CD4-positive, alpha-beta T cell treated with Interleukin-6 for 4 hours (primary cell): ENCODE data around the gene CDC6.

Experiments used
- DNase-seq: peaks from one replicate; pipeline ENCODE4 v3.0.0-alpha.2; 2020; ENCODE audit warnings: mixed read lengths

CDC6 gene

DNA sequence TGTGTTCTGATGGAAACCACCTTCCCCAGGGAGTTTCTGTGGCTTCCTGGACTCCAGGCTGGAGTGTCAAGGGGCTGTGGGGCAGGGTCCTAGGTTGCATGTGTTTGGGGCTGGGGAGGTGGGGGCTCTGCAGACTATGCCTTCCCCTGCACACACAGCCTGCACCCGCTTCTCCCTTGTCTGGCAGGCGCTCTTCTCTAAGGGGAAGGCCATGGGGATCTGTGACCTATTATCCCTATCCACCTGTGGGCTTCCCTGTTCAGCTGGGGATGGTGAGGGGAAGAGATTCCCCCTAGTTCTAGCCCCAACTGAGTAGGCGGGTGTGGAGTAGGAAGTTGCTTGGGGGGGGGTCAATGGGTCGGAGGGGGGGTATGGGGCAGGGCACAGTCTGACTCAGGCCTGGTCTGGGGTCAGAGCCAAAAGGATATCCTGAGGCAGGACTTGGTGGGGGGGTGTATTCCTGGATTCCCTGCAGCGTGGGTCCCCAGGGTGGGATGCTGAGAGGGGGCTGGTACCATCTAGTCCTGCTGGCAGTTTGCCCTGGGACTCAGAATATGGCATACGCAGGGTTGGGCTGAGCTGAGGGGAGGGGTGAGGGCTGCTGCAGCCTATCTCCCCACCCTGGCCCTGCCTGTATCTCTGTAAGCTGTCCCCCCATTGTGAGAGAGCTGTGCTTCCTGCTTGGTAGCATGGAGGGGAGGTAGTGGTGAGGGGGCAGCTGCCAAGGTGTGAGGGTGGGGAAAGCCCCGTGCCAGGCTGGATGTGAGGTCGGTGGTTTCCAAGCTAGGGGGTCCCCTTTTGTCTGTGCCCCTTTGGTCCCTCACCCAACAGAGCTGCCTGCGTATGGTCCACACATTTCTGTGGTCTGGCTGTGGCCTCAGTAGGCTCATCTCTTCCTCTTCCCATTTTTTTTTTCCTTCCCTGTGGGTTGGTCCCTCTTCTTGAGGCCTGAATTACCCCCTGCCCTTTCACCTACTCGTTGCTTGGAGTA lies 36.0 kb downstream of the CDC6 start:
- peak; percentile 56 for DNase-seq

DNA sequence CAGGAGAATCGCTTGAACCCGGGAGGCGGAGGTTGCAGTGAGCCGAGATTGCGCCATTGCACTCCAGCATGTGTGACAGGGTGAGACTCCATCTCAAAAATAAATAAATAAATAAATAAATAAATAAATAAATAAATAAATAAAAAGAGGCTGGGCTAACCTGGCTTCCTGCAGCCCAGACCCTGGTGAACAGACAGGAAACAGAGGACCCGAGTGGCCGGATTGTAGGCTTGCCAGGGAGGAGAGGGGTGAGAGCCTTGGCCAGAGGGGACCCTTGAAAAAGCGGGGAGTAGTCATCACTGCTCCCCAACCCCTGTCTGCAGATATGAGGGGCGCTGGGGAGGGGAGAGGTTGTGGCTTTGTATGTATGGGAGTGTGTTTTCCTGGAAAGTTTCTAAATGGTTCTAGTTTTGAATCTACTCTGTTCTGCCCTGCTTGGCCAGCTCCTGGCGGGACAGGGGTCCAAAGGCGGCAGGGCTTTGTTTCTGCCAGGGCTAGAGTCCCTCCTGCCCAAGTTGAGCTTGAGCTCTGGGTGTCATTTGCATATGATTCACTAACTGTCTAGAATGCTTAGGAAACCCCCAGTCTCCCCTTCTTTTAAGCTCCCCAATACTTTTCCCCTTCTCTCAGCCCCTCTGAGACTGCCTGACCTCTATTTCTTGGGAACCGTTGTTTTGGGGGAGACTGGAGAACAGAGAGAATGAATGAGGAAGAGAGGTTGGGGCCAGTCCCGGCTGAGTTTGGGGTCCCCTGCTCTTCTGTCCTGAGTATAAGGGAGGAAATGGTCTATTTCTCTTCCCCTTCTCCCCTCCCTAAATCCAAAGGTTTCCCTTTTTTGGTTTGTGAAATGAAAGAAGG lies 37.7 kb downstream of the CDC6 start:
- peak; percentile 30 for DNase-seq

DNA sequence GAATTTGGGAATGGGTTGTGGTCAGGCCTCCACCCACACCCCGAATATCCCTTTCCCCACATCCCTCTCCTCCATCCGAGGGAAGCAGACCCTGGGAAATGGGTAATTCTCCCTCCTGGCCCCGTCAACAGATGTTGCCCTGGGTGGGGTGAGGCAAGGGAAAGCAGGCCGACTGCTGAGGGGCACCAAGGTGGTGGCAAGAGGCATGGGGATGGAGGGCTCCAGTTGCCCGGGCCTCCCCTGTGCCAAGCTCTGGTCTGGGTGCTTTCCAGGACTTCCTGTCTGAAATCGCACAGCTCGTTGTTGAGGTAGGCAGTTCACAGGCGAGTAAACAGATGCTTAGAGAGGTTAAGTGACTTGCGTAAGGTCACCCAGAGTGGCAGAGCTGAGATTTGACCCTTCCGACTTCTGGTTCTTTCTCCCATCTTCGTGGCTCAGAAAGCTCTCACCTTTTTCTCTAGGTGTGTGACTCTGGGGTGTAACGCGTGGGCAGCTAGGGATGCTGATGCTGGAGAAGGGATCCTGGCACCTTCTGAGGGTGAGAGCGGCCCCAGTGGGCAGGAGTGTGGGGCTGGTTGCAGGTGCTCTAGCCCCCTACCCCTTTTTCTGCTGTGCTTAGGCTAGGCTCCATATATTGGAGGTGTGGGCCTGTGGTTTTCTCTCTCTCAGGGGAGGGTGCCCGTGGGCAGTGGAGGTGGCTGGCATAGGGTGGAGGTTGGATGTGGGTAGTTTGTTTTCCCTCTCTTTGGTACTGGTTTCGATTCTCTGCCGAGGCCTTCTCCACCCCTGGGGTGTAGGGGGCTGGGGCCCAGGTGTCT lies 38.5 kb downstream of the CDC6 start:
- peak; percentile 67 for DNase-seq

DNA sequence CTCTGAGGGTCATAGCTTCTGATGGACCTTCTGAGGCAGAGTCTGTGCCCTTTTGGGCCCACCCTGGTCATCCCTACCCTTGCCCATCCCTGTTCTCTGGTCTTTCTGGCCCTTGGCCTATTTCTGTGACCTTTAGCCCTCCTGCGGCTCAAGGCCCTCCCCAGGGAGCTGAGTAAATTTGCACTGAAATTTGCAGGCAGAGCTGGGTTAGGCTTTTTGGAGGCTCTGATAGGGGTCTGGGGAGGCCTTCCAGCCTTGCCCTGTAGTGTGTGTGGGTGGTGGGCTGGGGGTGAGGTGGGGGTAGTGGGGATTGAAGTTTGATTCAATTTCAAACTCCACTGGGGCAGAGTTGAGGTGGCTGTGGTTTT lies 39.1 kb downstream of the CDC6 start:
- no peak for DNase-seq

DNA sequence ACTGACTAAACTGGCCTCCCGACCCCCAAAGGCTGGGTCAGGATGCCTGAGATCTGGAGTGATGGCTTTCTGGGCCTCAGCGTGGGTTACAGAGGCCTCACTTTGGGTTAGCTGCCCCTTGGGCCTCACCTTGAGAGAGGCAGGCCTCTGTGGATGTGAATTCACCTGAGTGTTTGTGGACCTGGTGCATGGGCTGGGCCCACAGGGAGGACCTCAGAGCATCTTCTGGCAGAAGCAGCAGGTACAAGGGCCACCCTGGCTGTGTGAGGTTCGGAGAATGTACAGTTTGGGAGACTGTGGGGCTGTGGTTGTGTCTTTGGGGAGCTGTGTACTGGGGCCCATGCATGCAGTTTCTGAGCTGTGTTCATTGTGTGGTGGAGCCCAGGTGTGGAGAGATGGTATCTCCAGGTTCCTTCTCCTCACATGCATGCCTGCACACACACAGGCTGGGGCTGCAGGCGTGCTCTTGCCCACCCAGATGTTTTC lies 39.6 kb downstream of the CDC6 start:
- DNase-seq: no peak

DNA sequence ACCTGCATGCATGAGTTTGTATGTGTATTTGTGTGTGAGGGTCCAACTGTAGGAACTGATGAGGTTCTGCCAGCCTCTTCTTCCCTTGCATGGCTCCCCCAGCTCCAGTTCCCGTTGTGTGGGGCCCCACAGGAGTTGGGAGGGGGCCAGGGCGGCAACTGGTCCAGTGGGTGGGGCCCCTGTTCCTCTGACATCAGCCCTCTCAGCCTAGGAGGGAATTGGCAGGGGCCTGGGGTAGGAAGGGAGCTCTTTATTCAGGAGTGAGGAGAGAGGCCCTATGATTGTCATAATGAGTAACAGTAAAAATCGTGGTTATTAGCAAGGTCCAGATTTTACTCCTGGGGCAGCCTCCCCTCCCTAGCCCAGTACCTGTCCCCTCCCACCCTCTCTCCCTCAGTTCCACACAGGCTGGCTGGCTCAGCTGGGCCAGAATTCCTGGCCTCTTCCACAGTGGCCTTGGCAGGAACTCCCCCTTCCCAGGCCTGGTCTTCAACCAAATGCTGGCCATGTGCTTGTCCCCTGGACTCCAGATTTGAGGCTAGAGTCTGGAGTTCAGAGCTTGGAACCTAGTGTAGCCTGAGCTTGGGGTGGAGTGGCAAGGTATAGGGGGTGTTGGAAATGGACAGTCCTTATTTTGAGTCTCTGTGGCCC lies 40.2 kb downstream of the CDC6 start:
- DNase-seq: no peak

DNA sequence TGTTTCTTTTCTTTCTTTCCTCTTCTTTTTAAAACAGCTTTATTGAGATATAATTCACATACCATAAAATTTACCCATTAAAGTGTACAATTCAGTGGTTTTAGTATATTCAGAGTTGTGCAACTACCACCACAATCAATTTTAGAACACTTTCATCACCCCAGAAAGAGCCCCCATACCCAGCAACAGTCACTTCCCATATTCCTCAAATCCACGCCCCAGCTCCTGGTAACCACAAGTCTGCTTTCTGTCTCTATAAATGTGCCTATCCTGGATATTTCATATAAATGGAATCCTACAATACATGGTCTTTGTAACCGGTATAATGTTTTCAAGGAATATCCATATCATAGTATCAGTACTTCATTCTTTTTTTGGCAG lies 40.7 kb downstream of the CDC6 start:
- DNase-seq: no peak

DNA sequence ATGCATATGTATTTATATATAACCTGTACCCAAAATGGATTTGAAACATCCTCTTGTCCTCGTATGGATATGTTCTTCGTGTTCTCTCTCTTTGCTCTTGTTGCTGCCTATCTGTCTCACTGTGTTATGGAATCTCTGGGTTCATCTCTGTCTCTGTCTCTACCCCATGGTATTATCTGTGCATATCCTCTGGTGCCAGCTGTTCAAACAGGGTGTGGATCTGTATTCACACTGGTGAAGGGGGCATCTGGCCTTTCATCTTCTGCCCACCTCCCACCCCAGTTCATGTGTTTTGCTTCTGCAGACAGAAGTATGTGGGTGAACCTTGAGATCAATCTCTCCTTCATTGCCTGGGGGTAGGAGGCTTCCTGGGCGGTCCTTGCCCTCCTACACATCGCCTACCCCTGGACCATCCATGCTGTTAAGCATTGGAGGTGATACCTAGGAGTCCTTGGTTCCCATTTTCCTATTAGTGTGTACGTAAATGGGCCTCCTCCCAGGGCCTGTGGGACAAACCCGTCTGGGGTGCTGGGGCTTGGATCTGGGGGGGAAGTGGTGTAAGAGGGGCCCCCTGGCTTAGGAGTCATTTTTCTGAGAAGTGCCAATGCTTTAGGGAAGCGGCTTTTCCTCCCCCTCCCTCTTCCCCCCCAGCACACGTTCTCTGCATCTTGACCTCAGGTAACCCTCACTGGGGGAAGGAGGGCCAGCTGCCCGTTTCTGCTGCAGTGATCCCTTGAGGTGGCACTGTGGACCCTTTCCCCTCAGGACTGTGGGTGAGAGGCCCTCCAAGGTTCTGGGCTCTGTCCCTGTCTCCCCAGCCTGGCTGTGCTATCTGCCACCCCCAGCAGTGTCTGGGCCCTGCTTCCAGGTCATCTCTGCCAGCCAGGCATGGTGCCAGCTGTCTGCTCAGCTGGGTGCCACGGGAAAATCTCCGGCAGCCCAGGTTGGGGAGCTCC lies 42.4 kb downstream of the CDC6 start:
- peak; percentile 32 for DNase-seq

DNA sequence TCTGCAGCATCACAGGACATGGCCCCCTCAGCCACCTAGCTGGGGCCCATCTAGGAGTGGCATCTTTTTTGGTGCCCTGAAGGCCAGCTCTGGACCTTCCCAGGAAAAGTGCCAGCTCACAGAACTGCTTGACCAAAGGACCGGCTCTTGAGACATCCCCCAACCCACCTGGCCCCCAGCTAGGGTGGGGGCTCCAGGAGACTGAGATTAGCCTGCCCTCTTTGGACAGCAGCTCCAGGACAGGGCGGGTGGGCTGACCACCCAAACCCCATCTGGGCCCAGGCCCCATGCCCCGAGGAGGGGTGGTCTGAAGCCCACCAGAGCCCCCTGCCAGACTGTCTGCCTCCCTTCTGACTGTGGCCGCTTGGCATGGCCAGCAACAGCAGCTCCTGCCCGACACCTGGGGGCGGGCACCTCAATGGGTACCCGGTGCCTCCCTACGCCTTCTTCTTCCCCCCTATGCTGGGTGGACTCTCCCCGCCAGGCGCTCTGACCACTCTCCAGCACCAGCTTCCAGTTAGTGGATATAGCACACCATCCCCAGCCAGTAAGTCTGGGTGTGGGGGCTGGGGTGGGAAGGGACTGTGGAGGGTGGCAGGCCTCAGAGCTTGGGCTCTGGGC lies 43.3 kb downstream of the CDC6 start:
- DNase-seq: no peak

DNA sequence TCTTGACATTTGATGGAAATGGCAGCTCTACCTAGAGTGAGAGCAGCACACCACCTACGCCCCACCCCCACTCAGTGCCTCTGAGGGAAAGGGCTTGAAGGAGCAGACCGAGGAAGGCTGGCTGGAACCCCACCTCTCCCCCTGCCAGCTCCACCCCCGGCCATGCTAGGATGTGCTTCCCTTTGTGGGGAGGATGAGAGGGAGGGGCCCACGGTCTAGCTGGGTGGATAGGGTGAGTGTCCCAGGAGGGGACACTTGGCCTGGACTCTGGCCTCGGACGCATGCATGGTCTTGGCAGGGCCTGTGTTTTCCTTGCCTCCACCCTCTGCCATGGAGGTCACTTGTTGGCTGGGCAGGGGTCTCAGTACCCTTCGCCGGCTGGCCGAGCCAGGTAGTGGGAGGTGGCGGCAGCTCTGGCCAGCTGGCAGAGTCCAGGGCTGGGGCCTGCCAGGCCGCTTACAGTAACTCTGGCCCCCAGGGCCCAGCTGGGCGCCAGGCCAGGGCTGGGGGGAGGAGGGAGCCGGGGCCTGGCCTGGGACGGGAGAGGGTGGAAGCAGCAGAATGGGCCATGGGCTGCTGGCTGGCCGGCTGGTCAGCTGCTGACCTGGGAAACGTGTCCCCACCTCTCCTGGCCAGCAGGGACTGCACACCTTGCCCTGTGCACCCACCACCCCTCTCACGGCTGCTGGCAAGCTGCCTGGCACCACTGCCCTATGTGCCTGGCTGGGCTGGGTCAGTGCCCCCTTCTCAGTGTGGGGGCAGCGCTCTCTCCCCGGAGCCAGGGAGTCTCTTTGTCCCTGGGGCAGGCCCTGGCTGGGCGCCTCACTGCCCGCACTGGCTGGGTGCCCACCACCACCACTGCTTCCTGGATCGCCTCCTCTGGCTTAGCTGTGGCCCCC lies 44.3 kb downstream of the CDC6 start:
- DNase-seq: peak; percentile 31

DNA sequence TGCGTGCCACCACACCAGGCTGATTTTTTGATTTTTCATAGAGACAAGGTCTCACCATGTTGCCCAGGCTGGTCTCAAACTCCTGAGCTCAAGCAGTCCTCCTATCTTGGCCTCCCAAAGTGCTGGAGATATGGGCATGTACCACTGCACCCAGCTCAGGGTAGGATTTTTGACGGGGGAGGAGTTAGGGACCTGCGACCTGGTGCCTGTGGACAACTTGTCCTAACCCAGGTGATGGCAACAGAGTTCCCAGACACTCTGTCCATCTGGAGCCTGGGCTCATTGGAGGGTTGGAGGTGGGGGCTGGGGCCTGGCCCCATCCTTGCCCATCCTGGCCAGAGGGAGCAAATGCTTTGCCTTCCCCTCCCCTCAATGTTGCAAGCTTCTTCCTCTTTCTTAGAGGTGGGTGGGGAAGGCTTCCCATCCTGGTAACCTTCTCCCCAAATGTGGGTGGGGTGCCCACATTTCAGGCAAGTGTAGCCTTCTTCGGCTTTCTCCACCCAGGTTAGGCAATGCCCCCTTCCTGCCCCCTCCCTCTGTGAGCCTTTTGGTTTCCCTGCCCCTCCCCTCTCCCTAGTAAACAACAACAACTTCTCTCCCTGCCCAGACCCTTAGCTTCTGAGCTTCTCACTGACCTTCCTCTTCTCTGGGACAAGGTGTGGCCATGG lies 46.2 kb downstream of the CDC6 start:
- no peak for DNase-seq

DNA sequence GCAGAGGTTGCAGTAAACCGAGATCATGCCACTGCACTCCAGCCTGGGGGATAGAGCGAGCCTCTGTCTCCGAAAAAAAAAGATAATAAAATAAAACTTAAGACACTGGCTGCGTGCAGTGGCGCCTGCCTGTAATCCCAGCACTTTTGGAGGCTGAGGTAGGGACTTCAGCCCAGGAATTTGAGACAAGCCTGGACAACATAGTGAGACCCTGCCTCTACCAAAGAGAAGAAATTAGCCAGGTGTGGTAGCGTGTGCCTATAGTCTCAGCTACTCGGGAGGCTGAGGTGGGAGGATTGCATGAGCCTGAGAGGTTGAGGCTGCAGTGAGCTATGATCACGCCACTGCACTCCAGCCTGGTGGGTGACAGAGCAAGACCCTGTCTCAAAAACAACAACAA lies 47.9 kb downstream of the CDC6 start:
- no peak for DNase-seq

DNA sequence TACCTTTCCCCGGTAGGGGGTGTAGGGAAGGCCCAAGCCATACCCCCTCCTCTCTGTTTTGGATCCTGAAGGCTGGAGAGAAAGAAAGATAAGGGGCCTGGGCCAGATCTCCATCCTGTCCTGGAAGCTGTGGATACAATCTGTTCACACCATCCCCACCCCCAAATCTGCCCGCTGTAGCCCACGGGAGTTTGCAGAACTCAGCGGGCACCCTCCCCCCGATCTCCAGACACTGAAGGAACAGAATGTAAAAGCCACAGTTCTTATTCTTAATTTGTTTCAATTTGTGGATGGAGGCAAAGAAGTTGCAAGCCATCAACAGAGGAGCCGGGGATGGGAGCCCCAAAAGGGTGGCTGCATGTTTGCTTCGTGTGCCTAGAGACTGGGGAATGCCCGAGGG lies 49.7 kb downstream of the CDC6 start:
- DNase-seq: no peak

DNA sequence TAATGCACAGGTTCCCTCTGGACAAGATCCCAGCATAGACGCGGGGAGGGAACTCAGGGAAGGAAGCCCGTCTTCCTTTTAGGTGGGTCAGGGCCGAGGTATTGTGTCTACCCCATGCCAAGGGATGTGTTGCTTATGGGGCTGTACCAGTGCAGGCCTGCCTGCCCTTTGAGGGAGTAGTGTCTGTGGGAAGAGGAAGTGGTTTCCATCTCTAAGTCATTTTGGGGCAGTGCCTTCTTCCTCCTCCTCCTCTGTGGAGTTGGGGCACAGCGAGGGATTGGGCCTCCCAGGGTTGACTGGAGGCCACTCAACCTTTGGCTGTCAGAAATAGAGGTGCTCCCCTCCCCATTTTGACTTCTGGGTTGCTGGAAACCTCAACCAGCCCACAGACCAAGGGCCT lies 50.4 kb downstream of the CDC6 start:
- peak; percentile 36 for DNase-seq

DNA sequence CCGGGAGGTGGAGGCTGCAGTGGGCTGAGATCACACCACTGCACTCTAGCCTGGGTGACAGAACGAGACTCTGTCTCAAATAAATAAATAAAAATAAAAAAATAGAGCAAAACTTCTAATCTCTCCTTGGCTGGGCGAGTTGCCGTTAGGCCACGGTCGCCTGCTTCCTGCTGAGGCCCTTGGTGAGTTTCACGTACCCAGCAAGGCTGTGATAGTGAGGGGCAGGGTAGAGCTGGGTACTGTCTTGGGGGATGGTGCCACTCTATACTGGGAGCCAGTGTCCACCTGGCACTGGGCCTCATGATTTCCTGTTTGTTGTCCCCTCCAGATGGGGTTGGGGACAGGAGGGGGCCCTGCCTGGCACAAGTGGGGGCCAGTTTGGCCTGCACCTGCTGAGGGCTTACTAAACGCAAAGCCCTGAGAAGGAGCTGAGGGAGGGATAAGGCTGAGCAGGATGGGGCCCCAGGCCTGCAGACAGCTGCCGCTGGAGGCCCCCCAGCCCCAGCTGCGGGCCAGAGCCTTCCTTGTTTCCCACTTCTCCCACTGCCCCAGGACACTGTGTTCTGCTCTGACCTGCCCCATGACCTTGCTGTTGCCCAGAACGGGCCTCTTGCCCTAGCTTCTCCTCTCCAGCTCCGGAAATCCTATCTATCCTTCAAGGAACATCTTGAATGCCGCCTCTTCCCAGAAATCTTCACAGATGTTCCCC lies 51.4 kb downstream of the CDC6 start:
- DNase-seq: no peak

DNA sequence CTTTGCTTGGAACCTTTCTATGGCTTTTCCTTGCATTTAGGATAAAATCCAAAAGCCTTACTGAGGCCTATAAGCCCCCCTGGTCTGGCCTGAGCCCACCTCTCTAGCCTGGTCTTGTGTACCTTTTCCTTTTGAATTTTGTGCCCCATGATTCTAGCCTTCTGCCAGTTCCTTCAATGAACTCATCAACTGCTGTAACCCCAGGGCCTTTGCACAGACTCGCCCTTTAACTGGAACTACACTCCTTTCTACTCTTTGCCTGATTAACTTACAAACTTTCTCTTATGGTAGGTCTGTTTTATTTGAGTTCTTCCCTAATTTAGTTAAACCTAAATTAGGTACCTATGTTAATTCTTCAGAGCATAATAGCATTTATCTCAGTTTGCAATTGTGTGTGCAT lies 52.6 kb downstream of the CDC6 start:
- no peak for DNase-seq

DNA sequence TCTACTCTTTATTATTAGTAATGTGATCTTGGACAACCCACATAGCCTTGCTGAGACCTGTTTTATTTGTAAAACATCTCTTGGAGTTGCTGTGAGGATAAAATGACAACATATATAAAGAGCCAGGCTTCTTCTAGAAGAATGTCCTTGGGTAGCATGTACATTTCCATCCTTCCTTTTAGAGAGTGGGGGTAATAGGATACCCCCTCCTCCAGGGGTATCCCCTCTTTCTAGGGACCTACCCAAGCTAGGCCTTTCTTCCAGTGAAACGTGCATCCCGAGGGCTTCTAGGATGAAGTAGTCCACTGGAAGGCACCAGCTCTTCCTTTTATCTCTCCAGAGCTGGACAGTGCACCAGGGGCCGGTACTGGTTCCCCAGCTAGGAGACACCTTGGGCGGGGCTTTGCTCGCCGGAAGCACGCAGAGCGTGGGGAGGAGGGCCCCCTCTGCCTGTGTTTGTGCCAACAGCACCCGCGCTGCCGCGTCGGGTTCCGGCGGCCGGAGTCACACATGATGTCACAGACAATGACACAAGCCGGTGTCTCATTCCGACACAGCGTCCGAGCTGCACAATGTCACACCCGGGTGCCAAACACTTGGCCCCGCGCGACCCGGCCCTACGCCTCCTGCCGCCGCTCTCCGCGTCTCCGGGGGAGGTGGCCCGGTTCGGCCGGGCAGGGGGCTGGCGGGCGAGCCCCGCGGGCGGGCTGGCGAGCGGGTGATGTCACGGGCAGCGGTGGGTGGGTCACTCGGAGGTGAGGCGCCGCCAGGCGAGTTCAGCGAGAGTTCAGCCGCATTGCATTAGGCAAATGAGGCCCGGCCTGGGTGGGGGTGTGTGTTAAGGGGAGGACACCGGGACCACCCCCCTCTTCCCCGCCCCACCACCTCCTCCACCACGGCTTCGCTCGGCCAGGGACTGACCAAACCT lies 53.5 kb downstream of the CDC6 start:
- peak; percentile 90 for DNase-seq
